CD4-positive, alpha-beta T cell treated with Interleukin-2 at 100 ng/mL for 4 hours (primary cell): Measurements from ENCODE around the gene AGR2.
"Not testable (repeated sequence)": the region's sequence is repeated elsewhere in the genome, so short reads cannot be mapped to it uniquely, and the experiment has no call there.

Experiments used
- DNase-seq: peaks from one replicate; pipeline ENCODE4 v3.0.0-alpha.2; 2020; ENCODE audit warnings: low spot score

Gene AGR2

DNA sequence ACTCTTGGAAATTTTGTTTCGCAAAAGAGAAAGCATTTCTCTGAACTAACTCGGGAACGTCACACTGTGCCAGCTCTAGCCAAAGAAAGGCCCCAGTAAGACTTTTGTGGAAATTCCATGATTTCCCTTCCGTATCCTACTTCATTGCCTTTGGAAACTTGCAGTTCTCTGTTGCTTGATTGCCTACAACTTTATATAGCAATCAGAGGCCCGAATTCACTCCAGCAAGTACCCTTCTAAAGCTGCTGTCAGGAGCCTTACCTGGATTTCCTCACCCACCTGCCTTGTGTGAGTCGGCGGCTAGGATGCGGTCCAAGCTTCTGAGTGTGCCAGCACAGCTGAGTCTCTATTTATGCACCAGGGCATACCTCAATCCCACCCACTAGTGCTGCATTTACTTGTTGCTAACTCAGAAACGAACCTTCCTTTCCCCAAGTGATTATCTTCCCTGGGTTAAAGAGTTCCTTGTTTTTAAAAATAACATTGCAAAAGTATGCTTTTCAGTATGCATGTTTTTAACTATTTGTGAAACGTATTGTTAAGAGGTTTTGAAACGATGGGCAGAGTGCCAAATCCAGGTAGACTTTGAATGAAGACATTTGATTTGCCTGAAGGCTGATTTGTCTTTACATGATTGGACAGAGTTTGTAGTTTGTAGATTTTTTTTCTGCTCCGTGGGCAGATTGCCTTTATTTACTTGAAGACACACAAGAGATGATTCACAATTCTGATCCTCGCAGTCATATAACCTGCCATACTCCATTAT, at the start of gene AGR2:
Gene AGR2, minus strand, starts transcription at position 326 of the 766 bp plus-strand sequence. CDS start 3,203 bp downstream, outside the sequence.
- DNase-seq = no peak

DNA sequence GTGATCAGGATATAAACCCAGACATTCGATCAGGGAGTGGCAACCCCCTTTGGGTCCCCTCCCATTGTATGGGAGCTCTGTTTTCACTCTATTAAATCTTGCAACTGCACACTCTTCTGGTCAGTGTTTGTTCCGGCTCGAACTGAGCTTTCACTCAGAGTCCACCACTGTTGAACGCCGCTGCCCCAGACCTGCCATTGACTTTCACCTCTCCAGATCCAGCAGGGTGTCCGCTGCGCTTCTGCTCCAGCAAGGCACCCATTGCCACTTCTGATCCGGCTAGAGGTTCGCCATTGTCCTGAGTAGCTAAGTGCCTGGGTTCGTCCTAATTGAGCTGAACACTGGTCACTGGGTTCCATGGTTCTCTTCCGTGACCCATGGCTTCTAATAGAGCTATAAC, 48.4 kb upstream of the AGR2 start:
- DNase-seq = not testable (repeated sequence)

DNA sequence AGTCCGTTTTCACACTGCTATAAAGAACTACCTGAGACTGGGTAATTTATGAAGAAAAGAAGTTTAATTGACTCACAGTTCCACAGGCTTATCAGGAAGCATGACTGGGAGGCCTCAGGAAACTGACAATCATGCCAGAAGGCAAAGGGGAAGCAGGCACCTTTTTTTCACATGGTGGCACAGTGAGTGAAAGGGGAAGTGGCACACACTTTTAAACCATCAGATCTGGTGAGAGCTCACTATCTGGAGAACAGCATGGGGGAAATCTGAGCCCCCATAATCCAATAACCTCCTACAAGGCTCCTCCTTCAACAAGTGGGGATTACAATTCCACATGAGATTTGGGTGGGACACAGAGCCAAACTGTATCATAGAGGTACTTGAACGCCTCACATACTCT, 47.0 kb upstream of the AGR2 start:
- DNase-seq = no peak

DNA sequence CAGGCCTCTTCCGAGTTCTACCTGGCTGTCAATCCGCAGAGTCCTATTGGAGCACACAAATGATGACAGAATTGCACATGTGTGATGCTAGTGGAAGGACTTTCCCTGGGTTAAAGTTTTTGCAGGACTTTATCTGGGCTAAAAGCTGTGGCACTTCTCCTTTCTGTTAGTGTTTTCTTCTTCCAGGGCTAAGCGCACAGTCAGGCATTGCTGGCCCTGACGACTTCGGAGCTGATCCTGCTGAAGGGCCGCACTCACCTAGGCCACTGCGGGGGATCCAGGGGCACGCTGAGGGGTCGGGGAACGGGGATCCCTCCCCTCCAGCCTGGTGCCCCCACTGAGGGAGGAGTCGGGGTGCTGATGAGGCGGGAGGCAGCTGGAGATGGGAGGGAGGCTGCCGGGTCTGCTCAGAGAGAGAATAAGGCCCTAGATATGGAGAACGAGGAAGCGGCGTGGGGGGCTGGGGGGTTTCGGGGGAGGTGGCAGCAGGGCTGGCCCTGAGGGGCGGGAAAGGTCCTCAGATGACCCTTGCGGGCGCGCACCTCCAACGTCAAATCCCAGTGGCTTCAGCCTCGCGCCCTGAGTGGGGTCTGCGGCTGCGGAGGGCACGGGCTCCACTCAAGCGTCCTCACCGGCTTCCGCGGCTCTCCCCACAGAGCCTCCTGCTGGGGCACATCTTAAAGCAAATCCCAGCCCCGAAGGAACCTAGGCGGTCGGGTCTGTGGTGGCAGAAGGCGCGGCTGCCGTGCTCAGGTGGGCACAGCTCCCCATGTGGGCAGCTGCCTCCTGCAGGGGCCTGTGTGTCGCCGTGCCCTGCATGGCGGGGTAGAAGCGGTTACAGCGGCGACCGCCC, 46.0 kb upstream of the AGR2 start:
- DNase-seq = no peak

DNA sequence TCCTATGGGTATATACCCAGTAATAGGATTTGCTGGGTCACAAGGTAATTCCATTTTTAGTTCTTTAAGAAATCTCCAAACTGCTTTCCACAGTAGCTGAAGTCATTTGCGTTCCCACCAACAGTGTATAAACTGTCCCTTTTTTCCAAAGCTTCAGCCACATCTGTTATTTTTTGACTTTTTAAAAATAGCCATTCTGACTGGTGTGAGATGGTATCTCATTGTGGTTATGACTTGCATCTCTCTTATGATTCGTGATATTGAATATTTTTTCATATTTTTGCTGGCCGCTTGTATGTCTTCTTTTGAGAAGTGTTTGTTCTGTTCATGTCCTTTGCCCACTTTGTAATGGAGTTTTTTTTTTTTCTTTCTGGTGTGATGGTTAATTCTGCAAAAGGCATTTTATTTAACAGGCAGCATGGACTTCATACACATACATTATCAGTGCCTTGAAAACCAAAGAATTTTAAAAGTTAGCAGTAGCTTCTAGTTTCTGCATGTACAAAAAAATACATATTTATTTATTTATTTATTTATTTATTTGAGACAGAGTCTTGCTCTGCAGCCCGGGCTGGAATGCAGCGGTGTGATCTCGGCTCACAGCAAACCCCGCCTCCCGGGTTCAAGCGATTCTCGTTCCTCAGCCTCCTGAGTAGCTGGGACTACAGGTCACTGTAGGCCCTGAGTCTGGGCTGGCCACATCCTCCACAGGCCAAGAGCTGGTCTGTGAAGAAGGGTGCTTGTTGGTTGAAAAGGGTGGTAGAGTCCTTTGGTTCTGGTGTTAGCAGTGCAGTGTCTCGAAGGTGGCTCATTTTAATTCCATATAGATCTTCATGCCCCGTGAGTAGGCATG, 44.7 kb upstream of the AGR2 start:
- no peak for DNase-seq

DNA sequence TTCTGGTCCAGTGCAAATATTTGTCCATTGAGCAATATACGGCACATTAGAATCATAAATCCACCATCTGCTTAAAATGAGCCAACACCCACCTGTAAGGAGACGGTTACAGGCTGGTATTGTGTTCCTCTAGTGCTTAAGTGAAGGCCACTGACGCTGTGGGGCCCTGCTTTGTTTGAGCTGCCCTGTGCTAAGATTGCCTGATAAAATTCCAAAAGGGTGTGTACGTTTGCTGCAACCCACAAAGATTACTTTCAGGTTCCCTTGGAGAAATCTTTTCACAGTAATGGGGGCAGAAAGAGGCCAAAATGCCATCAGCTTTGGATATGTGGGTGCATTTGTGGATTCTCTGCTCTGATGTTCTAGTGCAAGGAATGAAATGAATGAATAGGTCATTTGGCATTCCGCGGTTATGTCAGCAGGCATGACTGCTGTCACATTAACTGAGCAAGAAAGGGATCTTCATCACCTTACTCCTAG, 42.6 kb upstream of the AGR2 start:
- no peak for DNase-seq

DNA sequence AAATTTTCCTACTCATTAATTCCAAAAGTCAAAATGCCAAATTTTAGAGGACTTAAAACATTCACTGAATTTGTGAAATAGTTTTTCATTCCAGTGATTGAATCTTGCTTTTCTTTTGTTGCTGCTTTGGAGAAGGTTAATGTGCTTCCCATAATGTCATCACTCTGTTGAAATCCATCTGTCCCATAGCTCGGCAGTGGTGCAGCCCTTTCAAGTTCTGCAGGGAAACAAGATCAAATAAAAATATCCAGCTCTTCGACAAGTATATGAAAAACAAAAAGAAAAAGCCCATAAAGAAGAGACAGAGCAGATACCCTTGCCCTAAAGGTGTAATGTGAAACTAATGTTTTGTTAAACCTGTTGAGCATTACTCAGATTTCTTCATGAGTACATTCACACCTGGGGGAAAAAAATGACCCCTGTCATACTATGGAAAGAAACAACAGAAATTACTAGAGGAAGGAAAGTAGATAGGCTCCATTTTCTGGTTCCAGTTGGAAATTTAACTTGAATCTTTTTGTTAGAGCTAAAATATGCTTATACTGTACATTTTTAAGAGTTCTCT, 41.9 kb upstream of the AGR2 start:
- no peak for DNase-seq

DNA sequence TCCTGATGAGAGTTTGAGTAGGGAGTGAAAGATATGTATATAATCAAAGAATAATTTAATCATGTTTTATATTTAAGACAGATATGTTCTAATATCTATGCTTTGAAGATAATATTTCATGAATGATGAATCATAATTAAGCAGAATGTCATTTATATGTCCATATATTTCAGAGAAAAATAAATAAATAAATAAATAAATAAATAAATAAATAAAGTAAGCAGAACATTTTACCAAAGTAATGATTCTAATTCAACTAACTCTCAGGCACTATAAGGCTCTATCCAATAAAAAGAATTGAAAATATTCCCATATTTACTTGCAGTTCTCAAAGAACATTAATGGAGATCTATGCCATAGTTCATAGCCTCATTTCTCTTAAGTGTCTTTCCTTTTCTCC, 40.9 kb upstream of the AGR2 start:
- no peak for DNase-seq

DNA sequence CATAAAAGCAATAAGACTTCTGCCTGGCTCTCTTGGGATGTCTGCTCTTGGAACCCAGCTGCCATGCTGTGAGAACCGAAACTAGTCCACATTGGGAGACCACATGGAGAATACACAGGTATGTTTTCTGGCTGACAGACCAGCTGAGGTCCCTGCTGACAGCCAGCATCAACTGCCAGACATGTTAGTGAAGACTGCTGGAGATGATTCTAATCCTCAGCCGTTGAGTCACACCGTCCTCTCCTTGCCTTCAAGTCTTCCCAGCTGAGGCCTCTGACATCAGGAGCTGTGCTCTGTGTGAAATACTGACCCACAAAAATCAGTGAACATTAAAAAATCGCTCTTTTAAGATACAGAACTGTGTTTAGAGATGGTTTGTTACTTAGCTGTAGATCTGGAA, 36.9 kb upstream of the AGR2 start:
- DNase-seq = no peak

DNA sequence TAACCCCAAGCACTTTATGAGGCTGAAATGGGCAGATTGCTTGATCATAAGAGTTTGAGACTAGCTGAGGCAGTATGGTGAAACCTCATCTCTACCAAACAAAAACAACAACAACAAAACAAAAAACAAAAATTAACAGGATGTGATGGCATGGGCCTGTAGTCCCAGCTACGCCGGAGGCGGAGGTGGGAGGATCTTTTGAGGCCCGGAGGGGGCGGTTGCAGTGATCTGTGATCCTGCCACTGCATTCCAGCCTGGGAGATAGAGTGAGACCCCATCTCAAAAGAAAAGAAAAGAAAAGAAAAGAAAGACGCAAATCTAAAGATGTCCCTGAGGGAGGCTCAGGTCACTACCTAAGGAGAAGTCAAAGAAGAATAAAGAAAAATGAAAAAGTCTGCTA, 35.3 kb upstream of the AGR2 start:
- no peak for DNase-seq

DNA sequence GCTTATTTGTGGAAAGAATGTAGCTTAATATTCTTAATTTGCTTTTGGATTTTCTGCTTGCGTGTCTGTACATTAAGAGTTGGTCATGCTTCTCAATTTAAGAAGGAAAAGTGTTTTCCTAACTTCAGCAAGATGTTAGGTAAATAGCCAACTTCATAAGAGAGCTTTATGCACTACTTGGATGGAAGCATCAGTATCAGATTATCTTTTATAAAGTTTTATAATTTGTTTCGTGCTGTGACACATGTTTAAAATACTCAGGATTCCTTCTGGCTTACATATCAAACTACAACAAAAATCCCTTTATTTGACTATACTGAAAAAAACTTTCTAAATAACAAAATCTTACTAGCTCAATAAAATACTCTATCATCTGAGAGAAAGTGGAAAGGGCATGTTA, 34.8 kb upstream of the AGR2 start:
- no peak for DNase-seq

DNA sequence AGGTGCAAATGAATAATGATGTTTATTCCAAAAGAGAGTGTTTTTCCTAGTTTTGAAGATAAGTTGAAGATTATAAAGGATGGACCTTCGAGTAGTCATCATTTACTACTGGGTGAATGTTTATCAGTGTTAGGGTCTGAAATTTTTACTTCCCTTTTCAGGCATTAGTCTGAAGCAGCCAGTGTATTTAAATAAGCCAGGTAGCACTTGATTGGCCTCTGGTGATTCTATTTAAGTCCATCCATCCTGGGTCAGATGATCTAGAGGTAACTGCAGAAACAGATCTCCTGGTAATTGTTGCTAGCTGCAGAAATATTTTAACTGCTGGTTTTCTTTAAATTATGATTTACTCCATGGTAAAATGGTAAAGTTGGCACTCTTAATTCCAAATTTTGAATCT, 34.1 kb upstream of the AGR2 start:
- DNase-seq = no peak

DNA sequence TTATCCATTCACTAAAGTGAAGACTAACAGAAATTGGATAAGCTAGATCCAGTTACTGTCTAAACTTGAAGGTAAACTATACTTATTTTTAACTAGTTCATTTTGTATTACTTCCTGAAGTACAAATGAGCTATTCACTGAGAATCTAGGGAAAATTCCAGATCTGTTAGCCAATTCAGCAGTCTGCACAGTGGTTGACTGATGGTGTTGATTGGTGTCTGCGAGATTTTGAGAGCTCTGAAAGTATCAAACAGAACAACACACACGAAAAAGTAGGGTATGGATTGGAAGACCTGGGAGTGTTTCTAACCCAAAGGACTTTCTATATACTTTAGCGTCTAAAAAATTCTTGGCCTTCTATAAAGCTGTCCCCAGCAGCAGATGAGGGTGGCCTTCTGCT, 33.6 kb upstream of the AGR2 start:
- no peak for DNase-seq

DNA sequence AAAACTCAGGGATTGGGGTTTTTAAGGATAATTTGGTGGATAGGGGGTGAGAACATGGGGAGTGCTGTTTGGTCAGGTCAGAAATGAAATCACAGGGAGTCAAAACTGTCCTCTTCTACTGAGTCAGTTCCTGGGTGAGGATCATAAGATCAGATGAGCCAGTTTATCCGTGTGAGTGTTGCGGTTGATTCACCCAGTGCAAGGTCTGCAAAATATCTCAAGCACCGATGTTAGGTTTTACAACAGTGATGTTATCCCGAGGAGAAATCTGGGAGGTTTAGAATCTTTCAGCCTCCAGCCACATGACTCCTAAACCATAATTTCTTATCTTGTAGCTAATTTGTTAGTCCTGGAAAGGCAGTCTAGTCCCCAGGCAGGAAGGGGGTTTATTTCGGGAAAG, 31.7 kb upstream of the AGR2 start:
- no peak for DNase-seq

DNA sequence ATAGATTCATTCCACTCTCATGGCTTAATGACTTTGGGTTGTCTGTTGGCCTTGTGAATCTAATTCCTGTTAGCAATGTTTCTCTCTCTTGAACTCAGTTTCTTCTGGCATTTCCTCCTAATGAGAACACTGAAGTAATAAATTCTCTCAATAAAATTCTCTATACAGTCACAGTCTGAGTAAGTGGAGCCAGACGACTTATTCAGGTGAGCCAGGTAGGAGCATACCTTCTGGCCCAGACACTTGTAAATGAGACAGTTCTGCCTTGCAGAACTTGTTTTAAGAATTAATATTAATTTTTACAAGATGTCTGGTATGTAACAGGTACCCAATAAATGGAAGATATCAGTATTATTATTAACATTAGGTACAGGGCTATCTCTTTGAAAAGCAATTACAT, 28.6 kb upstream of the AGR2 start:
- no peak for DNase-seq

DNA sequence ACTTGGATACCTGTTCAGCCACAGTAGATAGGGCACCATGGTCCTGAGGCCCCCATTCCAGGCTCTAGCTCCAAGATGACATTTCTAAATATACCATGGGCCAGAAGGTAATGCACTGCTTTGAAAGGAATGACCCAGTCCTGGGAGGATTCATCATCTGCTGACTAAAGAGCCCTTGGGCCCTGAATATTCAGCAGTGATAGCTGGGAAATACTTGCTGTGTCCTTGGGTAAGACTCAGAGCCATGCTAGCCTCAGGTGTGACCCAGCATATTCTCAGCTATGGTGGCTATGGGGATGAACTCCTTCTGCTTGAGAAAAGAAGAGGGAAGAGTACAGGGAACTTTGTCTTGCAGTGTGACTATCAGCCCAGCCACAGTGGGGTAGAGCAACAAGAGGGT, 21.3 kb upstream of the AGR2 start:
- no peak for DNase-seq

DNA sequence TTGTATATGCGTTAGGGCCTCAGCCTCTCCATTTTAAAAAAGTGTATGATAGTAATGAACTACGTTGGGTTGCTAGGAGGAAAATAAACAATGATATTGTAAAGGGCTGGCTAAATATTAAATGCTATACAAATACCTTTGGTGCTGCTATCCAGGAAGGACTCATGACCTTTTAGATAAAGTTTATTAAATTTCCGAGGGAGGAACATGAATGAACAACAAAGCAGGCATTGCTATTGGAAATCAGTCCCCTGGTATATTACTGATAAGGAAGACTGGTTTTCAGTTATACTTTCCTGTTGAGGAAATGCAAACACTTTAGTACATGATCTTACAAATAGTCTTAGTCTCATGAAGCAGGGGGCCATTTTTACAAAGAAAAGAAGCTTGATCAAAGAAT, 17.2 kb upstream of the AGR2 start:
- no peak for DNase-seq

DNA sequence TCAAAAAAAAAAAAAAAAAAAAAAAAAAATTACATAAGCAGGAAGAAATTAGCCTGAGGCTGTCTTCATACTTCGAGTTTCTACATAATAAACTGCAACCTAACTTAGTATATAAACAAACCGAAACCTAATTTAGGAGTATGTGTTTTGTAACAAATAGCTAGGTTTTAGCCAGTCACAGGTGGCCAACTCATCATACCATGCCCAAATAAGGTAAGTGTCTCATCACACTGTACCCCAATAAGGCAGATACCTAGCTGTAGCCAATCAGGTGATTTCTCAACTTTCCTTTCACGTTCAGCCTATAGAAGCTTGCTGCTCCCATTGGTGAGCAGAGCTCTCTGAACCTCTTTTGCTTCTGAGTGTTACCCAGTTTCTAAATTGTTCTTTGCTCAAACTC, 13.9 kb upstream of the AGR2 start:
- no peak for DNase-seq

DNA sequence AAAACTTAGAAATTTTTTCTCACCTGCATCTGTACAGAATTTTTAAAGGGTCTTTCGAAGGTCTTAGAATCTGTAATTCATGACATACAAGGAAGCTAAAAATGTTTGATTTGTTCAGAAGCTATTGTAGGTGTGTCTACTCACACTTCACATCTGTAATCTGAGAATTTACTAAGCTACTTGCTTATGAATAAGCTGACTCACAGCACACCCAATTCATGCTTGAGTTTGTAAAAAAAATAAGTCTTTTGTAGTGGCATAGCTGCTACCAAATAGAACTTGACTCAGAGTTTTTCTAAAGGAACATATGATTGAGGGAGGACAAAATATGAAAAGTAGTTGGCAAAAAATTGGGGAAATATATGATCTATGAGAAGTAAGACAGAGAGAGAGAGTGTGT, 12.7 kb upstream of the AGR2 start:
- no peak for DNase-seq

DNA sequence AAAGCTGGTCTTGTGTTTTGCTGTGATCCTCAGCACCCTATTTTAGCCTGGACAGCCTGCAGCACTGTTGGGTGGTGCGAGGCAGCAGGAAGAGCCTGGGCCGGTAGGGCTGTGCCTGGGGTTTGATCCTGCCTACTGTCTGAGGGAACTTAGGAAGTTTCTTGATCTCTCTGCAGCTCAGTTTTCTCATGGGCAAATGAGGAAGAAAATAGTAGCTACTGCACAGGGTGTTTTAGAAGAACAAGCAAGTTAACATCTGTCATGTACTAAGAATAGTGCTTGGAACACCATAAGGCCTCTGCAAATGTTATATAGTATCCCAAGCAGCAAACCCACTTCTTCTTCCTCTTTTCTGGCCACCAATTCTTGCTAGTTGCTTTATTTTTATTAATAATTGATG, 12.0 kb upstream of the AGR2 start:
- DNase-seq = no peak

DNA sequence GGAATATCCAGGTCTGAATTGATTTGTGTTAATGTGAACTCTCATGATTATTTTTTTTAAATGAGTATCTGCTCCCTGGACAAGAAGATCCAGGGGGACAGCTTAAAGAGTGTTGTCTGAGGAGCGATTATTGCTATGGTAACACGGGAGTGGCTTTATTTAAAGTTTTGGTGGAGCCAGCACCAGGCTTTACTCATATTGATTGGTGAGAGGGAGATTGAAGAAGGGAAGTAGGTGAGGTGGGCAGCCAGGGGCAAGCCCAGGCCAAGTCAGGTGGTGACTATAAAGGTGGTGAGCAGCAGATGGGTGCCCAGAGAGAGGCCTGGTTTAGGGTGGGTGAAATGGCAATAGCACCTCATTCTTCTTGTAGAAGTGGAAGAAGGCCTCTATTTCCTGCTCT, 10.2 kb upstream of the AGR2 start:
- DNase-seq = no peak

DNA sequence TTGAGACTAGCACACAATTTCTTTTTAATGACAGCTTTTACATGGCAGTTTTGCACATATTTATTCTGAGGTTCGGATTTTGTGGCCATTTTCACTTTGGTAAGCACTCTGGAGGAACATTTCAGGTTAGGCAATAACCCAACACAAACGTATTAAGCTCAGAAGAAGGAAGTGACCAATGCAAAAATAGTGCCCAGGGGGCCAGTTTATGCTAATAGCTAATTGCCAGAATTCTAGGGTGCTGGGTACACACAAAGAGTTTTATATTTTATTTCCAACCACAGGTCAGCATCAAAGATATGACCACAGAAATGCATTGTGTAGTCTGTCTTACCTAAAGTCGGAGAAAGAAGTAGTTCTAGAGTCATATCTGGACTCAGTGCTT, 8.4 kb upstream of the AGR2 start:
- no peak for DNase-seq
